ENCODE measurements around the gene FGD1. TPM values are rescaled to one million over a fixed set of nuclear protein-coding genes. Genes with fewer than 3 reads are reported as not detected.

Gene FGD1
- total and polyA plus RNA-seq, 10 donors = 0.73 to 5.4 (median 3.4) TPM

DNA sequence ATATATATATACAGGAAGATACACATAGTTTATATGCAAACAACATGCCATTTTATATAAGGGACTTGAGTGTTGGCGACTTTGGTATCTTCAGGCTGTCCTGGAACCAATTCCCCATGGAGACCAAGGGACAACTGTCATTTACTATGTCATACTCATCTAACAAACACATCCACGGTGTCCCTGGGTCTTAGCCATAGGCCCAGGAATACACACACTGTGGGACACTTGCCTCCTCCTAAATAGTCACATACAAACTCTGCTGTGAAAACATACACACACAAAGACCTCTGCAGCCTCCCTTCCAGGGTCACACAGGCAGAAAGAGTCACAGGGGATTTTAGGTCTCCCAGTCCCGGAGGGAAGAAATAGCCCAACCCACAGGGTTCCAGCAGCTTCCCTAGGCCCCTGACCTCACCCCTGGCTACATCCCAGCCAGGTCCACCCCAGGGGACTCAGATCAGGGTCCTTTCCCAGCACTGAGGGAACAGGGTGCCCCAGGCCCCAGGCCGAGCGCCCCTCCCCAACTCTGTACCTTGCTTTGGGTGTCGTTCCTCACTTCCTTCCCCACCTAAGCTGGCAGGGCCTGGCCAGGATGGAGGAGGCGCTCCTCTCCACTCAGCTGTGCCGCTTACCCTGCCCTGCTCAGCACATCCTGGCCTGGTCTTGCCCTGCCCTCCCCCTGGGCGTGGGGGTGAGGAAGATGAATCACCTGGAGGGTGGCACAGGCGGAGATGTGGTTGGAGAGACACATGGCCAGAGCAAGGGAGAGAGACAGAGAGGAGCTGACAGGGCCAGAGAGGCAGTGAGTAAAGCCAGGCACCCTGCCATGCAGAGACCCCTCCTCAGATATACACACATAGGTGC, 21.8 kb downstream of the FGD1 start:
- TF ChIP-seq POLR2AphosphoS5 (IDR thresholded peaks at IDR 0.05) = no peak
- TF ChIP-seq POLR2A (IDR thresholded peaks at IDR 0.05) = no peak
- no peak for TF ChIP-seq CTCF (IDR thresholded peaks at IDR 0.05 in 8 of 11, conservative IDR thresholded peaks at IDR 0.05 in 3 of 11)
- WGBS, 5 donors = 66 to 89% (median 78%) methylated on average over 2 to 10 of the region's 10 CpGs
- Histone ChIP-seq H3K27ac (no peak overlapping the region), H3K4me3 (no peak overlapping the region), H3K36me3 (no peaks in the 10 kb centered on the region), H3K9me3 (no peaks in the 10 kb centered on the region), H3K27me3 (replicated peaks in 1 of 7) (no peaks in the 10 kb centered on the region), H3K4me1 (no peaks in the 10 kb centered on the region)
- DNase-seq = no peak
- intact Hi-C loops (cut with DNase I; ENCODE audit: low total_unique reads) = no loop called here

GRCh38 chrX:54470054-54470760, 25.8 kb downstream of the FGD1 start:
- intact Hi-C loops (cut with DNase I; ENCODE audit: low total_unique reads) = no loop called here
- no peaks in the 10 kb centered on the region for H3K9me3 ChIP-seq
- no peak overlapping the region for H3K27ac ChIP-seq
- no peak overlapping the region for H3K4me3 ChIP-seq
- no peak for TF ChIP-seq CTCF (IDR thresholded peaks at IDR 0.05 in 8 of 11, conservative IDR thresholded peaks at IDR 0.05 in 3 of 11)
- TF ChIP-seq POLR2AphosphoS5 (IDR thresholded peaks at IDR 0.05) = no peak
- TF ChIP-seq POLR2A (IDR thresholded peaks at IDR 0.05) = no peak
- H3K27me3 ChIP-seq (replicated peaks in 1 of 7) = no peaks in the 10 kb centered on the region
- DNase-seq = no peak
- WGBS, 5 donors = 84 to 96% (median 89%) methylated on average over 7 to 21 of the region's 21 CpGs
- no peaks in the 10 kb centered on the region for H3K36me3 ChIP-seq
- H3K4me1 ChIP-seq = no peaks in the 10 kb centered on the region

- intact Hi-C loops (cut with DNase I; ENCODE audit: low total_unique reads) = no loop called here
These were observed 43.1 kb downstream of the FGD1 start for GRCh38 chrX:54452920-54453319.

More at GRCh38 chrX:54452920-54453319, 43.1 kb downstream of the FGD1 start:
- DNase-seq = peak; percentile 34
- TF ChIP-seq POLR2AphosphoS5 (IDR thresholded peaks at IDR 0.05) = no peak
- TF ChIP-seq POLR2A (IDR thresholded peaks at IDR 0.05) = no peak
- no peak for TF ChIP-seq CTCF (IDR thresholded peaks at IDR 0.05 in 8 of 11, conservative IDR thresholded peaks at IDR 0.05 in 3 of 11)
- WGBS, 5 donors = 38 to 68% (median 64%) methylated on average over 2 of the region's 2 CpGs
- Histone ChIP-seq H3K36me3 (peaks cover 0 to 16% (median 0%) of the 10 kb centered on the region in 6 donors), H3K27ac (no peak overlapping the region), H3K4me3 (no peak overlapping the region), H3K27me3 (replicated peaks in 1 of 7) (no peaks in the 10 kb centered on the region), H3K4me1 (no peaks in the 10 kb centered on the region), H3K9me3 (no peaks in the 10 kb centered on the region)

Measured in spleen (tissue), 11 donors.